TTC549 (cell line): ENCODE results near the gene OR9Q1.

Source experiments
- FAIRE-seq: peaks from 2 replicates; lab custom pipeline; 2012; peaks lifted over from hg19 to GRCh38; lab: Jason Lieb, UNC

OR9Q1 gene

DNA sequence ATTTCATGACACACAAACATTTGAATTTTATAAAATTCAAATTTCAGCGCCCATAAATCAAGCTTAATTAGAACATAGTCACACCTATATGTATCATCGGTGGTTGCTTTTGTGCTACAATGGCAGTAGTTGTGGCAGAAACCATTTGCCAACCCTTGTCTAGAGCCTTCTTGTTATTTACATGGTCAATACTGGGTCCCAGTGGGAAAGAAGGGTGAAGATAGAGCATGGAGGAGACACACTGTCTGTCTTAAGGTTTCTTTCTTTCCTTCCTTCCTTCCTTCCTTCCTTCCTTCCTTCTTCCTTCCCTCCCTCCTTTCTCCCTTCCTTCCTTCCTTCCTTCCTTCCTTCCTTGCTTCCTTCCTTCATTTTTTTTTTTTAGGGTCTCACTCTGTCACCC is 10.8 kb downstream of the OR9Q1 start:
- FAIRE-seq = no peak

DNA sequence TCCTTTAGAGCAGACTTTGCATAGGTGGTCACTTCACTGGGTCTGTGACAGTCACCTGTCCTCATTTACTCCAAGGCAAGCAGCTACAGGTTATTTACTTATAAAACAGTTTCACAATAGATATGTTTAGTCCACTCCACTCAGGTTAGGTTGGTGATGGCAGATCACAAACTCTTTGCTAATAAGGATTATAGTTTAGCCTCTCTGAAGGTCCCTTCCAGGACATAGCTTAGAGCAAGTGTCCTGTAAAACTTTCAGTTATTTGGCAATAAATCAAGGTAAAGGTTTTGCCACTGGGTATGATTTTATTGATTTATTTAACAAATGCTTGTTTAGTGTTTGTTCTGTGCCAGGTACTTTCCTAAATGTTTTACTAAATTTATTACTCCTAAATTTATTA is 15.9 kb downstream of the OR9Q1 start:
- no peak for FAIRE-seq

- FAIRE-seq = no peak
Measured at GRCh38 chr11:58043379-58043778, 19.7 kb downstream of the OR9Q1 start.

- no peak for FAIRE-seq
Measured at GRCh38 chr11:58046231-58046630, 22.6 kb downstream of the OR9Q1 start.

DNA sequence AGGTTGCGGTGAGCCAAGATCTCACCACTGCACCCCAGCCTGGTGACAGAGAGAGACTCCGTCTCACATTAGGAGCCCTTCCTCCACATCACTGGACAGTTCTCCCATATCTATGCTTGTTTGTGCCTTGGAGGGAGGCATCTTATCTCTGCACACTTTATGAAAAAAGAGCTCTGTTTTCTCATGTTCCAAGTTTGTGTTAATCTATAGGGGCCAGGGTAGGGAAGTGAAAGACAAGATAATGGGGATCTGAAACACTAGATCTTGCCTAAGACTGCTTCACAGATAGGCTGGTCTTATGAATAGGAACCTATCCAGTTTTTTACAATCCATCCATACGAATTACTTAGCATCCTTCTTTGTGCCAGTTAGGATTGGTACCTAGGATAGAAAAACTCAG is 24.1 kb downstream of the OR9Q1 start:
- no peak for FAIRE-seq

GRCh38 chr11:58055806-58056401 is 32.2 kb downstream of the OR9Q1 start:
- FAIRE-seq = no peak

- no peak for FAIRE-seq
Measured at GRCh38 chr11:58057481-58057880, 33.8 kb downstream of the OR9Q1 start.

DNA sequence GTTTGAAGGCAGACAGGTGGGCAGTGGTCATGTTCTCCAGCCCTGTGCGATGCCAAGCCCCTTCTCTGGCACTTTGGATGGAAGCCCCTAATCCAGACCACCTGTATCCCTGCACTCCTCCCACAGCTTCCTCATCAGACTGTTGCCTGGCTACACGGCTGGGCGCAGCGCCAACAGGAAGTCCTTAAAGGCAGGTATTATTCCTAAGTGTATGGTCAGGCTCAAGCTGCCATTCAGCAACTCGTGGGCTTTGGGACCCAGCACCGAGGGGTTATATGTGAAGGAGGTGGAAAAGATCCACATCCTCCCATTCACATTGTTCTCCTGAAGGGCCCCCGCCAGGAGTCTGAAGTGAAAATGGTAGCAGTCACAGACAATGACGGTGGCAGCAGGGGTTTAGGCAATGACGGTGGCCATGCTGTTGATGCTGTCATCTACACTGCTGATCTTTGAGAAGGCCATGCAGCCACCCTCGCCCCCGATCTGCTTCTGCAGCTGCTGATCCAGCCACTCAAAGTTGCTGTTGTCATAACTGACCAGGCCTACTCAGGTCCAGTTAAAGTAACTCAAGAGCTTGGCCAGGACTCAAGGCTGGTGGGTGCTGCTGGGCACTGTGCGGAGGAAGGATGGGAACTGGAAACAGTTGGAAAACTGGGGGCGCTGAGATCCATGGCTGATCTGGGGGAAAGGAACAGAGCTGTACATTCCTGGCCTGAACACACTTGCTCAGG is 34.8 kb downstream of the OR9Q1 start:
- FAIRE-seq = no peak

GRCh38 chr11:58059007-58059350 is 35.3 kb downstream of the OR9Q1 start:
- FAIRE-seq = no peak

DNA sequence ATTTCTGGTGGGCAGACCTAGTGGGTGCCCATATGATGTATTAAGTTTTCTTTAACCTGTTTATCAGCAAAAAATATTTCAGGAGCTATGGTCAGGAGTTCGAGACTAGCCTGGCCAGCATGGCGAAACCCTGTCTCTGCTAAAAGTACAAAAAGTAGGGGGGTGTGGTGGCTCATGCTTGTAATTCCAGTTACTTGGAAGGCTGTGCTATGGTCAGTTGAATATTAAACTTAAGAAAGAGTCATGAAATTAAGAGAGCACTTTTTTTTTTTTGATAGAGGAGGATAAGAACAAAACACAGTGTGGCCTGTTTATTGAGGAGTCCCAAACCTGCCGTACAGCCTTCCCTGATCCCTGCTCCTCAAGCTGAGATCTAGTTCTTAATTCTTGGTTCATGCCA is 36.9 kb downstream of the OR9Q1 start:
- FAIRE-seq = no peak

DNA sequence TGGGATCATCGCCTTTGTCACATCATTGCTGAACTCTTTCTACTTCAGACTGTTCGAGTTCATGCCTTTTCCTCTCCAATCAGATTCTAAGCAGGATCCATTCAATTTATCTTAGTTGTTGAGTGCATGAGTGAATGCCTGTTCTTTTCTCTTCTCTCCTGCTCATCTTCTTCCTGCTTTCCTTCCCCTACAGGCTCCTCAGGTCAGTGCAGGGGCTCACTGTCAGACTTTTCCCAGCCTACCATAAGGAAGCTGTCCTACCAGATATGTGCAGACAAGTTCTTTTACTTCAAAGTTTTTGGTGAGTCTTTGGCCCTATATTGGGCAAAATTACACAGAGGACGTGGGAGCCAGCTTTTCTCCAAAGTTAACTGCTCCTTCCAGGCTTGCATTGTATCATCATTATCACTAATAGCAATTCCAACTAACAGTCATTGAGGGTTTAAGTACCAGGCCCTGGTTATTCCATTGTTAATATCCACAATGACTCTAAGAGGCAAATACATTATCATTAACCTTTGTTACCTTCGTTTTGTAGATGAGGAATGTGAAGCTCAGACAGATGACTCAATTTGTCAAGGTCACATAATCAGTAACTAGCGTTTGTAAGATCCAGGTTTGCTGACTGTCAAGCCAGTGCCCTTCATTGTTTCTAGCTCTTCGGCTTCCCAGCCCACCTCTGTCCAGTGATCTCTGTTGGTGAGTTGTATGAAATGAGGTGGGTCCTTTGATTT is 37.4 kb downstream of the OR9Q1 start:
- no peak for FAIRE-seq

GRCh38 chr11:58061813-58062212 is 38.1 kb downstream of the OR9Q1 start:
- FAIRE-seq = no peak

- no peak for FAIRE-seq
Measured at GRCh38 chr11:58067685-58068084, 44.0 kb downstream of the OR9Q1 start.

DNA sequence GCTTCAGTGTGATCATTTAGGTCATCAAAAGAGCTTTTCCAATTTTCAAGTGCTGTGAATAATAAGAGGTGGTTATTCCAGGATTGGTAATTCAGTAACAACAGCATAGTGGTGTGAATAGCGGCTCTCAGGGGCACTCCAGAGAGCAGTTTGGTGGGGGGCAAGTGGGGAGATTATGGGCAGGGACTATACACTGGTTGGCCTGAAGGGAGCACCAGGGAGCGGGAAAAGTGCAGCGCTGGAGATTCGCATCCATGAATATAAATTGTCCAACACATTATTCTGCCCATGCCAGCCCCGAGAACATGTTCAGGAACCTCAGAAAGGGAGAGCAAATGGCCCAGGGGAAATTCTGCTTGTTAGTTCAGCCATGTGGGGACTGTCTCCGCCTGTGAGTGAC is 45.0 kb downstream of the OR9Q1 start:
- no peak for FAIRE-seq

- FAIRE-seq = no peak
Measured at GRCh38 chr11:58070585-58070984, 46.9 kb downstream of the OR9Q1 start.

DNA sequence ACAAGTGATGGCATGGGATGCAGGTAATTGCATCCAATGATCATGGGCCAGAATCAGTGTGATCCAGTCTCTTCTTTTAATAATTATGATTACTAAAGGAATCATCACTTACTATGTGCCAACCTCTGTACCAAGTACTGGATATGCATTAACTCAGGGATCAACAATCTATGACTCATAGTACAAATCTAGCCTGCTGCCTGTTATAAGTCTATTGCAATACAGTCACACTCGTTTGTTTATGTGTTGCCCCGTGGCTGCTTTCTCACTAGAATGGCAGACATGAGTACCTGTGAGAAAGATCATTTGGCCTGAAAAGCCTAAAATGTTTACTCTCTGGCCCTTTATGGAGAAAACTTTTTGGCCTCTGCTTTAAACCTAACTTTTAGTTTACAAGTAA is 52.1 kb downstream of the OR9Q1 start:
- no peak for FAIRE-seq

DNA sequence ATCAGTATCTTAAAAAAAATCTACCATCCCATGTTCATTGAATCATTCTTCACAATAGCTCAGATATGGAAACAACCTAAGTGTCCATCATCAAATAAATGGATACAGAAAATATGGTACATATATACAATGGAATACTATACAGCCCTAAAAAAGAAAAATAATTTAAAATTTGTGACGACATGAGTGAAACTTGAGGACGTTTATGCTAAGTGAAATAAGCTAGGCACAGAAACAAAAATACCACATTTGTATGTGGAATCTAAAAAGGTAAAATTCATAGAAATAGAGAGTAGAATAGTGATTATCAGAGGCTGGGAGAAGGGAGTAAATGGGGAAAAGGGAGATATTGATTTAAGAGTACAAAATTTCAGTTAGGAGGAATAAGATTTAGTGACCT is 62.8 kb downstream of the OR9Q1 start:
- no peak for FAIRE-seq

GRCh38 chr11:58097437-58097836 is 73.8 kb downstream of the OR9Q1 start:
- FAIRE-seq = no peak

- no peak for FAIRE-seq
Measured at GRCh38 chr11:58121096-58121495, 97.4 kb downstream of the OR9Q1 start.

GRCh38 chr11:58125469-58125868 is 101.8 kb downstream of the OR9Q1 start, which contains the start of gene OR9I1:
Gene OR9I1 (minus strand): TSS chr11:58125530. CDS start chr11:58119444, 6,086 bp downstream.
- no peak for FAIRE-seq

- no peak for FAIRE-seq
Measured at GRCh38 chr11:58127350-58127749, 103.7 kb downstream of the OR9Q1 start.

DNA sequence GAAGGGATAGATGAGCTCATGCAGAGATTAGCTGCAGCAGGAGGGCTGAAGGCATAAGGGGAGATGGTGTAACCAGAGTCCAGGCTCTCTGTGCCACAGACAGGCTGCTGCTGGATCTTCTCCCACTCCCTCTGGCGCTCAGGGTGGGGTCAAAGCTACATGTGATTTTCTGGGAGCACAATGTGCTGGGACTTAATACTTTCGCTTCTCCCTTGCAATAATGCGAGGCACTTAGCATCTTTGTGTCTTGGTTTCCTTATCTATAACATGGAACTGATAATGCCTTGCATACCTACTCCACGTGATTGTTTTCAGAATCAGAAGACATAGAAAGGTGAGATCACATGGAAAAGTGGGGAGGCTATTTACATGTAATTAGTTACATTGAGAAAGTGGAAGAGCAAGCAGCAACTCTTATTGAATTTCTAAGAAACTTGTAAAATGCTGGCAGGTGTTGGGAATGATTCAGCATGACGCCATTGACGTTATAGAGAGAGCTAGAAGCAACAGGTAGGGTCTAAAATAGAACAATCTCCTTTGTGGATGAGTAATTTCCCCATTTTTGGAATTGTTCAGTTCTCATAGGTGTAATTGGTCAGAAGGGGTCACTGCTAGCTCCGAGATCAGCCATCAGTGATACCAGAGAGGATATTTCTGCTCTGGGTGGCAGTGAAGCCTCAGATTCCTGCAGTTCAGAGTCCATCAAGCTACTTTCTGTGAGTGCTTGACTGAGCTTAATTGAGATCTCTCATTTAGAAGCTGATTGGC is 109.8 kb downstream of the OR9Q1 start:
- no peak for FAIRE-seq

GRCh38 chr11:58134151-58134550 is 110.5 kb downstream of the OR9Q1 start:
- FAIRE-seq = no peak
